Tibial nerve (tissue), 4 donors: Measurements from ENCODE around the gene NEUROD2. TPM values are rescaled to one million over a fixed set of nuclear protein-coding genes. Genes with fewer than 3 reads are reported as not detected.

ENCODE experiments used
- DNase-seq, 2 donors: peaks; one replicate each; pipeline ENCODE4 v3.0.0-alpha.2; 2019; ENCODE audit warnings: low spot score in 2 of 2
- H3K27ac ChIP-seq, 4 donors: fragments of 200-600 bp; sonication (generic) in 3 of 4; one replicate each; pipeline ENCODE4 v1.5.1; 2017 to 2019; ENCODE audit warnings: mild to moderate bottlenecking in 1 of 4
- H3K27me3 ChIP-seq, 2 donors: fragments of 200-600 bp; sonication (generic) in 1 of 2; one replicate each; pipeline versions ENCODE4 v1.5.1 to v1.6.0; 2017 to 2019
- H3K36me3 ChIP-seq, 3 donors: fragments of 200-600 bp; sonication (generic); one replicate each; pipeline ENCODE4 v1.5.1; 2018 to 2019
- H3K4me1 ChIP-seq, 4 donors: fragments of 200-600 bp; sonication (generic) in 3 of 4; one replicate each; pipeline ENCODE4 v1.5.1; 2017 to 2019
- H3K4me3 ChIP-seq, 4 donors: fragments of 200-600 bp; sonication (generic) in 3 of 4; one replicate each; pipeline ENCODE4 v1.5.1; 2017 to 2019; ENCODE audit warnings: mild to moderate bottlenecking in 1 of 4, moderate library complexity in 1 of 4
- H3K9me3 ChIP-seq, 4 donors: fragments of 200-600 bp; sonication (generic) in 3 of 4; one replicate each; pipeline ENCODE4 v1.5.1; 2017 to 2019
- EP300 ChIP-seq, 2 donors: sonication (generic); formaldehyde crosslinking; IDR thresholded peaks; one replicate each; pipeline ENCODE4 v1.6.1; 2017; ENCODE audit warnings: antibody characterized with exemption in 2 of 2, mild to moderate bottlenecking in 1 of 2
- POLR2A ChIP-seq, 2 donors: fragments of 450-650 bp; IDR thresholded peaks; one replicate each; pipeline ENCODE4 v1.6.1; 2017; ENCODE audit warnings: antibody characterized with exemption in 2 of 2, mild to moderate bottlenecking in 2 of 2, moderate library complexity in 2 of 2
- WGBS, 2 donors: methylation state at CpG; one replicate each; pipeline ENCODE4 v1.1.5; 2018; 5-methylcytosine and 5-hydroxymethylcytosine counted together
- total RNA-seq, 4 donors: library from RNA; depleted of rRNA; stranded (reverse); fragments of >200 nt; gene quantifications; one replicate each; pipeline ENCODE4 v1.1.0, GENCODE V29; 2016
- TF ChIP-seq, protein P1 (sequence below), 5 experiments: fragments of 200-600 bp in 3 of 5; fragments of 450-650 bp in 2 of 5; sonication (generic) in 3 of 5; IDR thresholded peaks; one replicate each; pipeline ENCODE4 v1.5.1; 2016 to 2019; ENCODE audit warnings: antibody characterized with exemption in 5 of 5, mild to moderate bottlenecking in 3 of 5, moderate library complexity in 2 of 5

Gene NEUROD2
- total RNA-seq, 4 donors from 2014 or later: not detected

DNA sequence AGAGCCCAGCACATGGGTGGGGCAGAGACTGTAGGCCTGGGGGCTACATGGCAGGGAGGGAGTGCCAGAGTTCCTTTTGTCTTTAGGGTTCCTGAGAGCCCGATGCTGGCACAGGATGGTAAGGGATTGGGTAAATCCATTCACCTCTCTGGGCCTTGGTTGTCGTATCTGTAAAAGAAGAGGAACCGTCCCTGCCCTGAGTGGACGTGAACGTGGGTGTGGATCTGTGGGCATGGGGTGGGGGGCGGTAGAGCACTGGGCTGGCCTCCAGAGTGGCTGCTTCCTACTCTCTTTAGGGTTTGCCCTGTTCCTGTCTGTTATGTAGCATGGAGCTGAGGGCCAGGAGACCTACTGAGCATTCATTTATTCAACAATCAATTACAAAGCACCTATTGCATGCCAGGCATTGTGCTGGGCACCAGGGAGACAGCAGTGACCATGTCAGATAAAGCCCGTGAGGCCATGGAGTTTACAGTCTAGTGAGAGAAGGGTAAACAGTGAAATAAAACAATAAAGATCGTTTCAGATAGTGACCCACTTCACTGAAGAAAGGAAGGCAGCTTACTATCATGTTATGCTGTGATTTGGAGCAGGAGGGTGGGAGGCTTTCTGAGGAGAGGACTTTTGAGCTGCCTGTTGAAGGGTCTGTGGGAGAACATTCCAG, 44.3 kb upstream of the NEUROD2 start:
- H3K4me3 ChIP-seq: no peak overlapping the region
- peak overlapping the region; percentile 80 to 94 (median 88) for H3K27ac ChIP-seq
- H3K4me1 ChIP-seq: peaks cover 0 to 56% (median 22%) of the 10 kb centered on the region in 4 donors
- WGBS, 2 donors: 41 to 46% methylated on average over 8 of the region's 8 CpGs
- no peaks in the 10 kb centered on the region for H3K27me3 ChIP-seq
- peaks cover 0 to 17% (median 0%) of the 10 kb centered on the region in 3 donors for H3K36me3 ChIP-seq
- DNase-seq: no peak
- TF ChIP-seq, protein P1, sequence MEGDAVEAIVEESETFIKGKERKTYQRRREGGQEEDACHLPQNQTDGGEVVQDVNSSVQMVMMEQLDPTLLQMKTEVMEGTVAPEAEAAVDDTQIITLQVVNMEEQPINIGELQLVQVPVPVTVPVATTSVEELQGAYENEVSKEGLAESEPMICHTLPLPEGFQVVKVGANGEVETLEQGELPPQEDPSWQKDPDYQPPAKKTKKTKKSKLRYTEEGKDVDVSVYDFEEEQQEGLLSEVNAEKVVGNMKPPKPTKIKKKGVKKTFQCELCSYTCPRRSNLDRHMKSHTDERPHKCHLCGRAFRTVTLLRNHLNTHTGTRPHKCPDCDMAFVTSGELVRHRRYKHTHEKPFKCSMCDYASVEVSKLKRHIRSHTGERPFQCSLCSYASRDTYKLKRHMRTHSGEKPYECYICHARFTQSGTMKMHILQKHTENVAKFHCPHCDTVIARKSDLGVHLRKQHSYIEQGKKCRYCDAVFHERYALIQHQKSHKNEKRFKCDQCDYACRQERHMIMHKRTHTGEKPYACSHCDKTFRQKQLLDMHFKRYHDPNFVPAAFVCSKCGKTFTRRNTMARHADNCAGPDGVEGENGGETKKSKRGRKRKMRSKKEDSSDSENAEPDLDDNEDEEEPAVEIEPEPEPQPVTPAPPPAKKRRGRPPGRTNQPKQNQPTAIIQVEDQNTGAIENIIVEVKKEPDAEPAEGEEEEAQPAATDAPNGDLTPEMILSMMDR (IDR thresholded peaks at IDR 0.05): no peak
- TF ChIP-seq EP300 (IDR thresholded peaks at IDR 0.05): no peak
- no peak for TF ChIP-seq POLR2A (IDR thresholded peaks at IDR 0.05)
- H3K9me3 ChIP-seq: no peaks in the 10 kb centered on the region

DNA sequence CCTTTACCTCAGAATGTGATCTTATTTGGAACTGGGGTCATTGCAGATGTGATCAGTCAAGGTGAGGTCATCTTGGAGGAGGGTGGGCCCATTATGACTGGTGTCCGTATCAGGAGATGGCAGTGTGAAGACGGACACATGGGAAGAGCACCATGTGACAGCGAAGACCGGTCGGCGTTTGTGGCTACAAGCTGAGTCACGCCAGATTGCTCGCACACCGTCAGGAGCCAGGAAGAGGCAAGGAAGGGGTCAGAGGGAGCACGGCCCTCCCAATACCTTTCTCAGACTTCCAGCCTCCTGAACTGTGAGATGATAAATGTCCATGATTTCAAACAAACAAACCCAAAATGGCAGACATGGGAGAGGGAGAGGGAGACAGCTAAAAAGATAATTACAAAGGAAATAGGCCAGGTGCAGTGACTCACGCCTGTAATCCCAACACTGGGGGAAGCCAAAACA, 42.4 kb upstream of the NEUROD2 start:
- H3K9me3 ChIP-seq: no peaks in the 10 kb centered on the region
- no peak overlapping the region for H3K27ac ChIP-seq
- TF ChIP-seq POLR2A (IDR thresholded peaks at IDR 0.05): no peak
- TF ChIP-seq, protein P1 (IDR thresholded peaks at IDR 0.05): no peak
- no peak overlapping the region for H3K4me3 ChIP-seq
- DNase-seq: no peak
- peaks cover 0 to 46% (median 22%) of the 10 kb centered on the region in 4 donors for H3K4me1 ChIP-seq
- peaks cover 0 to 4% (median 0%) of the 10 kb centered on the region in 3 donors for H3K36me3 ChIP-seq
- WGBS, 2 donors: 92 to 93% methylated on average over 11 of the region's 11 CpGs
- no peaks in the 10 kb centered on the region for H3K27me3 ChIP-seq

DNA sequence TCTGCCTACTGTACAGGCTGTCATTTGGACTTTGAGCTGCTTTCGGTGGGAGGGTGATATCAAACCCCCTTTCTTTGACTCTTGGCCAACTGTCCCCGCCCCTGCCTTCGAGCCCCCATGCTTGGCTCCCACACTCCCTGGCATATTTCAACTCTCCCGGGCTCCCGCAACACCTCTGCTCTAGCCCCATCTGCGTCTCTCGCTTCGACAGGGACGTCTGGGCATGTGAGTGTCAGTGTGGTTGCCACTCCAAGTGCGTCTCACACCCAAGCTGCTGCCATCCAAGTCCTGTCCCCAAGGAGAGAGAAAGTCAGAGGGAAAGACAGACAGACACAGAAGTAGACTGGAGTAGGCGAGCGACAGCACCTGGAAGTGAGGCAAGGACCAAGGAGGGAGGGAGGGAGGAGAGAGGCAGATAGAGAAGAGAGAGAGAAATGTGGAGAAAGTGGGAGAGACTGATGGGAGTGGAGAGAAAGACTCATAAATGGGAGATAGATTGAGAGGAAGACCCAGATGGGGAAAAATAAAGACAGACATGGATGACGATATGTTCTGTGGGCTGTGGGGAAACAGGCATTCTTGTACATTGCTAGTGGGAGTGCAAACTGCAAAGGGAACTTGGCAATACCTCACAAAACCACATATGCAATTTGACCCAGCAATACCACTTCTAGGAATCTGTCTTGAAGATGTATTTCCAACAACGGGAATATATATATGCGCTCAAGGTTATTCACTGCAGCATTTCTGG, 41.1 kb upstream of the NEUROD2 start:
- no peak overlapping the region for H3K4me3 ChIP-seq
- H3K27me3 ChIP-seq: no peaks in the 10 kb centered on the region
- 83 to 85% methylated on average over 15 of the region's 15 CpGs for WGBS, 2 donors
- DNase-seq: no peak
- H3K27ac ChIP-seq: peak overlapping the region in 2 of 4 donors; percentile 50 to 52
- TF ChIP-seq EP300 (IDR thresholded peaks at IDR 0.05) (no peak), POLR2A (IDR thresholded peaks at IDR 0.05) (no peak)
- TF ChIP-seq, protein P1 (IDR thresholded peaks at IDR 0.05): no peak
- H3K4me1 ChIP-seq: peaks cover 0 to 44% (median 17%) of the 10 kb centered on the region in 4 donors
- peaks cover 0 to 4% (median 0%) of the 10 kb centered on the region in 3 donors for H3K36me3 ChIP-seq
- H3K9me3 ChIP-seq: no peaks in the 10 kb centered on the region

DNA sequence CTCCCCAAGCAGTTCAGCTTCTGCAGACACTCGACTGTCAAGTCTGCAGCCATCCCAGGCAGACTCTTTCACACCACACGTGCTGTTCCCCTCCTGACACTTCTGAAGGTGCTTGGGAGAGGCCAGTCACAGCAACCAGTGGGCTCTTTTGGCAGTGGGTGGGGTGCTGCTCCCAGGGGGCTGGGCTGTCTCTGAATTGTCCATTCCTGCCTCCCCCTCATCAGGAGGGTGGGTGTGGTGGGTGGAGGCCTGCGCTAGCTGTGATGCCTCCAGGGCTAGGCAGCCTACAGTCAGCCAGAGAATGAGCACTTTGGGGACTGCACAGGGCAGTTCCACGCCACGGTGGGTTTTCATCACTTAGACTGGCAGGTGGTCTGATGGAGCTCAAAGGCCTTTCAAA, 39.5 kb upstream of the NEUROD2 start:
- Histone ChIP-seq H3K4me1 (peaks cover 0 to 44% (median 13%) of the 10 kb centered on the region in 4 donors), H3K27me3 (no peaks in the 10 kb centered on the region), H3K27ac (no peak overlapping the region), H3K9me3 (no peaks in the 10 kb centered on the region), H3K36me3 (peaks cover 0 to 4% (median 0%) of the 10 kb centered on the region in 3 donors), H3K4me3 (no peak overlapping the region)
- DNase-seq: no peak
- TF ChIP-seq POLR2A (IDR thresholded peaks at IDR 0.05): no peak
- TF ChIP-seq, protein P1 (IDR thresholded peaks at IDR 0.05): no peak
- no peak for TF ChIP-seq EP300 (IDR thresholded peaks at IDR 0.05)
- WGBS, 2 donors: 57 to 61% methylated on average over 3 to 4 of the region's 5 CpGs

DNA sequence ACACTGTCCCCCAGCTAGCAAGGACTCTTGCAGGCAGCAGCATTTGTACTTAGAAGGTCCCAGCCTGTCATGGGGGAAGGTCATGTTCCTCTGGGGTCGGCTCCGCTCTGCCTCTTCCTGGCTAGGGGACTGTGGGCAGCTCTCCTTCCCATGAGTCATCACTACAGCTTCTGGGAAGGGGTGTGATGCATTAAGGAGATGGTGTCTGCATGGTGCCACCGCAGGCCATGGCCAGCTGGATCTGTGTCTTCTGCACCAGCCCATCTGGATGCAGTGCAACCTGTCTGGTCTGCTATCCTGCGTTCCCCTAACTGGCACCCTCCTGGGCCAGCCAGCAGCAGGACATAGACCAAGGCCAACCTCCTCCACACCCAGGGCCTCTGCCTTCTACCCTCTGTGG, 35.6 kb upstream of the NEUROD2 start:
- no peak for DNase-seq
- WGBS, 2 donors: 71 to 87% methylated on average over 3 to 4 of the region's 4 CpGs
- H3K9me3 ChIP-seq: no peaks in the 10 kb centered on the region
- TF ChIP-seq EP300 (IDR thresholded peaks at IDR 0.05): no peak
- TF ChIP-seq, protein P1 (IDR thresholded peaks at IDR 0.05): no peak
- no peak for TF ChIP-seq POLR2A (IDR thresholded peaks at IDR 0.05)
- no peaks in the 10 kb centered on the region for H3K36me3 ChIP-seq
- no peak overlapping the region for H3K27ac ChIP-seq
- no peaks in the 10 kb centered on the region for H3K27me3 ChIP-seq
- H3K4me3 ChIP-seq: no peak overlapping the region
- H3K4me1 ChIP-seq: peaks cover 0 to 70% (median 33%) of the 10 kb centered on the region in 4 donors
